22Rv1 (cell line): ENCODE data around the gene NUP93.

Source experiments
- ZFX ChIP-seq: fragments of 450-650 bp; IDR thresholded peaks from 2 replicates; pipeline ENCODE4 v1.6.1; 2017; ENCODE audit warnings: antibody characterized with exemption, borderline replicate concordance
- TF ChIP-seq, protein P1 (sequence below): fragments of 450-650 bp; IDR thresholded peaks from 2 replicates; pipeline ENCODE4 v1.5.1; 2017; ENCODE audit warnings: mild to moderate bottlenecking

- TF ChIP-seq, protein P1, sequence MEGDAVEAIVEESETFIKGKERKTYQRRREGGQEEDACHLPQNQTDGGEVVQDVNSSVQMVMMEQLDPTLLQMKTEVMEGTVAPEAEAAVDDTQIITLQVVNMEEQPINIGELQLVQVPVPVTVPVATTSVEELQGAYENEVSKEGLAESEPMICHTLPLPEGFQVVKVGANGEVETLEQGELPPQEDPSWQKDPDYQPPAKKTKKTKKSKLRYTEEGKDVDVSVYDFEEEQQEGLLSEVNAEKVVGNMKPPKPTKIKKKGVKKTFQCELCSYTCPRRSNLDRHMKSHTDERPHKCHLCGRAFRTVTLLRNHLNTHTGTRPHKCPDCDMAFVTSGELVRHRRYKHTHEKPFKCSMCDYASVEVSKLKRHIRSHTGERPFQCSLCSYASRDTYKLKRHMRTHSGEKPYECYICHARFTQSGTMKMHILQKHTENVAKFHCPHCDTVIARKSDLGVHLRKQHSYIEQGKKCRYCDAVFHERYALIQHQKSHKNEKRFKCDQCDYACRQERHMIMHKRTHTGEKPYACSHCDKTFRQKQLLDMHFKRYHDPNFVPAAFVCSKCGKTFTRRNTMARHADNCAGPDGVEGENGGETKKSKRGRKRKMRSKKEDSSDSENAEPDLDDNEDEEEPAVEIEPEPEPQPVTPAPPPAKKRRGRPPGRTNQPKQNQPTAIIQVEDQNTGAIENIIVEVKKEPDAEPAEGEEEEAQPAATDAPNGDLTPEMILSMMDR, result no peak
- TF ChIP-seq ZFX, result no peak
These were observed 130.5 kb downstream of the NUP93 start for GRCh38 chr16:56860226-56861020.
